ENCODE results near the gene NXPH3.

The NXPH3 gene

GRCh38 chr17:49631496-49631895 is 55.8 kb downstream of the NXPH3 start:
- DNase-seq = no peak

Data from SHP77 (cell line).